ENCODE data around the gene DISC1.

DISC1 gene

GRCh38 chr1:231887166-231887565 lies 260.6 kb downstream of the DISC1 start:
- no peak for TF ChIP-seq GABPA (IDR thresholded peaks at IDR 0.05; ENCODE audit: low read depth)
- no peak for TF ChIP-seq CTCF (IDR thresholded peaks at IDR 0.05; ENCODE audit: insufficient read depth, low read length)
- no peak for TF ChIP-seq POLR2AphosphoS5 (IDR thresholded peaks at IDR 0.05; ENCODE audit: low read depth)
- TF ChIP-seq REST (IDR thresholded peaks at IDR 0.05; ENCODE audit: insufficient replicate concordance, low read depth) = no peak
- no peak for TF ChIP-seq SPI1 (IDR thresholded peaks at IDR 0.05; ENCODE audit: borderline replicate concordance, low read depth)
- H3K27me3 ChIP-seq (ENCODE audit: insufficient read depth, poor library complexity, severe bottlenecking) = no peaks in the 10 kb centered on the region
- DNase-seq (ENCODE audit: low read depth in 1 of 2, low spot score in 1 of 2) = no peak
- H3K4me3 ChIP-seq (replicated peaks; ENCODE audit: insufficient read depth, low read length) = no peak overlapping the region
- no peak overlapping the region for H3K27ac ChIP-seq (replicated peaks)

- TF ChIP-seq GABPA (IDR thresholded peaks at IDR 0.05; ENCODE audit: low read depth) (no peak), REST (IDR thresholded peaks at IDR 0.05; ENCODE audit: insufficient replicate concordance, low read depth) (no peak), CTCF (IDR thresholded peaks at IDR 0.05; ENCODE audit: insufficient read depth, low read length) (no peak), POLR2AphosphoS5 (IDR thresholded peaks at IDR 0.05; ENCODE audit: low read depth) (no peak), SPI1 (IDR thresholded peaks at IDR 0.05; ENCODE audit: borderline replicate concordance, low read depth) (no peak)
- Histone ChIP-seq H3K27me3 (ENCODE audit: insufficient read depth, poor library complexity, severe bottlenecking) (no peaks in the 10 kb centered on the region), H3K27ac (replicated peaks) (no peak overlapping the region), H3K4me3 (replicated peaks; ENCODE audit: insufficient read depth, low read length) (no peak overlapping the region)
- DNase-seq (ENCODE audit: low read depth in 1 of 2, low spot score in 1 of 2) = no peak
Measured at GRCh38 chr1:231887866-231888265, 261.3 kb downstream of the DISC1 start.

GRCh38 chr1:231890791-231891190 lies 264.2 kb downstream of the DISC1 start:
- no peak overlapping the region for H3K4me3 ChIP-seq (replicated peaks; ENCODE audit: insufficient read depth, low read length)
- no peak for DNase-seq (ENCODE audit: low read depth in 1 of 2, low spot score in 1 of 2)
- TF ChIP-seq POLR2AphosphoS5 (IDR thresholded peaks at IDR 0.05; ENCODE audit: low read depth) = no peak
- no peak for TF ChIP-seq REST (IDR thresholded peaks at IDR 0.05; ENCODE audit: insufficient replicate concordance, low read depth)
- no peak for TF ChIP-seq CTCF (IDR thresholded peaks at IDR 0.05; ENCODE audit: insufficient read depth, low read length)
- TF ChIP-seq SPI1 (IDR thresholded peaks at IDR 0.05; ENCODE audit: borderline replicate concordance, low read depth) = no peak
- no peak for TF ChIP-seq GABPA (IDR thresholded peaks at IDR 0.05; ENCODE audit: low read depth)
- no peak overlapping the region for H3K27ac ChIP-seq (replicated peaks)
- H3K27me3 ChIP-seq (ENCODE audit: insufficient read depth, poor library complexity, severe bottlenecking) = no peaks in the 10 kb centered on the region

Data from HL-60 (cell line).